GM21423 (cell line): ENCODE results near the gene MMP17.
"Not testable (repeated sequence)": the region's sequence is repeated elsewhere in the genome, so short reads cannot be mapped to it uniquely, and the experiment has no call there.

Experiments
- ATAC-seq: cut with Tn5 transposase; IDR thresholded peaks from one replicate; pipeline ENCODE4 v1.9.1; 2021; ENCODE audit warnings: mild to moderate bottlenecking, moderate library complexity; ENCODE audit not compliant: unreplicated experiment

Gene MMP17

GRCh38 chr12:131862994-131863710 is 35.0 kb downstream of the MMP17 start:
- no peak for ATAC-seq

- no peak for ATAC-seq
Measured at GRCh38 chr12:131863711-131864396, 35.7 kb downstream of the MMP17 start.

- ATAC-seq: no peak
Measured at GRCh38 chr12:131864469-131864868, 36.3 kb downstream of the MMP17 start.

- ATAC-seq: no peak
Measured at GRCh38 chr12:131865180-131865875, 37.1 kb downstream of the MMP17 start.

- ATAC-seq: no peak
Measured at GRCh38 chr12:131867471-131867870, 39.3 kb downstream of the MMP17 start.

GRCh38 chr12:131867891-131868675 is 39.9 kb downstream of the MMP17 start:
- ATAC-seq: no peak

GRCh38 chr12:131869871-131870418 is 41.8 kb downstream of the MMP17 start:
- no peak for ATAC-seq

GRCh38 chr12:131871677-131872076 is 43.5 kb downstream of the MMP17 start:
- no peak for ATAC-seq

- ATAC-seq: no peak
Measured at GRCh38 chr12:131872154-131873051, 44.2 kb downstream of the MMP17 start.

GRCh38 chr12:131873293-131873692 is 45.1 kb downstream of the MMP17 start:
- ATAC-seq: no peak

GRCh38 chr12:131874972-131875371 is 46.8 kb downstream of the MMP17 start:
- not testable (repeated sequence) for ATAC-seq

GRCh38 chr12:131877216-131877615 is 49.0 kb downstream of the MMP17 start:
- not testable (repeated sequence) for ATAC-seq

GRCh38 chr12:131878436-131878835 is 50.2 kb downstream of the MMP17 start:
- ATAC-seq: not testable (repeated sequence)

- no peak for ATAC-seq
Measured at GRCh38 chr12:131882804-131883520, 54.8 kb downstream of the MMP17 start.

GRCh38 chr12:131883521-131883900 is 55.3 kb downstream of the MMP17 start:
- no peak for ATAC-seq

- ATAC-seq: not testable (repeated sequence)
Measured at GRCh38 chr12:131885076-131885475, 56.9 kb downstream of the MMP17 start.

GRCh38 chr12:131885543-131886057 is 57.4 kb downstream of the MMP17 start:
- ATAC-seq: no peak

- ATAC-seq: not testable (repeated sequence)
Measured at GRCh38 chr12:131891722-131892121, 63.5 kb downstream of the MMP17 start.
